H9 (cell line): ENCODE data around the gene HIKESHI. TPM values are rescaled to one million over a fixed set of nuclear protein-coding genes. Genes with fewer than 3 reads are reported as not detected.
A peak's percentile ranks its signal among the peaks of the same experiment; 100 is the strongest.

Experiments
- DNase-seq: peaks from one replicate; pipeline ENCODE4 v3.0.0-alpha.2; 2017
- H2AFZ ChIP-seq: one replicate; pipeline ENCODE4 v1.6.1; 2013; ENCODE audit warnings: mild to moderate bottlenecking, low read length, control low read depth, moderate library complexity
- H2AK5ac ChIP-seq: 2 replicates; pipeline ENCODE4 v1.6.1; 2013; ENCODE audit warnings: low read length, control low read depth, mixed read lengths; ENCODE audit not compliant: insufficient read length
- H2BK120ac ChIP-seq: one replicate; pipeline ENCODE4 v1.6.1; 2013; ENCODE audit warnings: low read depth, mild to moderate bottlenecking, low read length, control low read depth, inconsistent platforms; ENCODE audit not compliant: poor library complexity, severe bottlenecking
- H2BK12ac ChIP-seq: 2 replicates; pipeline ENCODE4 v1.6.1; 2013; ENCODE audit warnings: low read length, control low read depth, mixed read lengths, low read depth; ENCODE audit not compliant: insufficient read length
- H2BK15ac ChIP-seq: 2 replicates; pipeline ENCODE4 v1.6.1; 2013; ENCODE audit warnings: low read depth, low read length, control low read depth
- H2BK20ac ChIP-seq: one replicate; pipeline ENCODE4 v1.6.1; 2013; ENCODE audit warnings: low read depth, mild to moderate bottlenecking, low read length, control low read depth, inconsistent platforms; ENCODE audit not compliant: poor library complexity, severe bottlenecking
- H2BK5ac ChIP-seq: 2 replicates; pipeline ENCODE4 v1.6.1; 2013; ENCODE audit warnings: low read length, control low read depth, mixed read lengths; ENCODE audit not compliant: insufficient read length
- H3K14ac ChIP-seq: 2 replicates; pipeline ENCODE4 v1.6.1; 2013; ENCODE audit warnings: low read length, control low read depth; ENCODE audit not compliant: insufficient read depth
- H3K18ac ChIP-seq: 2 replicates; pipeline ENCODE4 v1.6.1; 2013; ENCODE audit warnings: low read depth, mild to moderate bottlenecking, mixed read lengths, low read length, control low read depth; ENCODE audit not compliant: insufficient read length
- H3K23ac ChIP-seq: 2 replicates; pipeline ENCODE4 v1.6.1; 2013; ENCODE audit warnings: low read length, control low read depth, mixed read lengths, low read depth; ENCODE audit not compliant: insufficient read length
- H3K23me2 ChIP-seq: 2 replicates; pipeline ENCODE4 v1.6.1; 2013; ENCODE audit warnings: low read depth, mild to moderate bottlenecking, mixed read lengths, low read length, control low read depth; ENCODE audit not compliant: insufficient read length, poor library complexity, severe bottlenecking
- H3K27ac ChIP-seq: 2 replicates; pipeline ENCODE4 v1.5.1; 2013; ENCODE audit warnings: low read length, control low read depth, mixed read lengths, low read depth; ENCODE audit not compliant: insufficient read length
- H3K27me3 ChIP-seq: 2 replicates; pipeline ENCODE4 v1.6.1; 2013; ENCODE audit warnings: low read length, control low read depth, inconsistent platforms; ENCODE audit not compliant: insufficient read depth
- H3K4ac ChIP-seq: 2 replicates; pipeline ENCODE4 v1.6.1; 2013; ENCODE audit warnings: low read depth, mild to moderate bottlenecking, control low read depth, inconsistent platforms, low read length, moderate library complexity
- H3K4me1 ChIP-seq: 2 replicates; pipeline ENCODE4 v1.6.1; 2013; ENCODE audit warnings: low read length, control low read depth, inconsistent platforms; ENCODE audit not compliant: insufficient read depth
- H3K4me2 ChIP-seq: 2 replicates; pipeline ENCODE4 v1.6.1; 2013; ENCODE audit warnings: low read length, control low read depth, mixed read lengths; ENCODE audit not compliant: insufficient read length, insufficient read depth
- H3K56ac ChIP-seq: 2 replicates; pipeline ENCODE4 v1.6.1; 2013; ENCODE audit warnings: low read depth, mild to moderate bottlenecking, mixed read lengths, low read length, control low read depth; ENCODE audit not compliant: insufficient read length
- H3K79me1 ChIP-seq: 2 replicates; pipeline ENCODE4 v1.6.1; 2013; ENCODE audit warnings: low read depth, mild to moderate bottlenecking, moderate library complexity, low read length, control low read depth, inconsistent platforms; ENCODE audit not compliant: insufficient read depth, poor library complexity, severe bottlenecking
- H3K79me2 ChIP-seq: 2 replicates; pipeline ENCODE4 v1.6.1; 2013; ENCODE audit warnings: low read length, control low read depth, inconsistent platforms; ENCODE audit not compliant: insufficient read depth
- H3K9ac ChIP-seq: 2 replicates; pipeline ENCODE4 v1.6.1; 2013; ENCODE audit warnings: low read length, control low read depth, mixed read lengths; ENCODE audit not compliant: insufficient read length; ENCODE audit errors: extremely low read depth
- H3K9me3 ChIP-seq: one replicate; pipeline ENCODE4 v1.6.1; 2013; ENCODE audit warnings: low read depth, low read length, inconsistent platforms; ENCODE audit not compliant: control insufficient read depth
- H3T11ph ChIP-seq: one replicate; pipeline ENCODE4 v1.6.1; 2013; ENCODE audit warnings: mild to moderate bottlenecking, low read length, control low read depth, inconsistent platforms
- H4K20me1 ChIP-seq: one replicate; pipeline ENCODE4 v1.6.1; 2013; ENCODE audit not compliant: control insufficient read depth, insufficient read length, insufficient read depth
- H4K5ac ChIP-seq: 2 replicates; pipeline ENCODE4 v1.6.1; 2013; ENCODE audit warnings: low read depth, mild to moderate bottlenecking, mixed read lengths, low read length, control low read depth; ENCODE audit not compliant: insufficient read length
- H4K8ac ChIP-seq: replicated peaks from 2 replicates; pipeline ENCODE4 v1.6.1; 2013; ENCODE audit warnings: low read length, control low read depth, mixed read lengths, low read depth; ENCODE audit not compliant: insufficient read length
- H4K91ac ChIP-seq: 2 replicates; pipeline ENCODE4 v1.6.1; 2013; ENCODE audit warnings: low read depth, mild to moderate bottlenecking, moderate library complexity, mixed read lengths, low read length, control low read depth; ENCODE audit not compliant: insufficient read length
- H3K27ac Mint-ChIP-seq, 3 experiments: 2 replicates in 2 of 3; 3 replicates in 1 of 3; pipeline ENCODE4 v1.8.0; 2020 to 2021; ENCODE audit warnings: mixed read lengths in 3 of 3, mild to moderate bottlenecking in 1 of 3, moderate library complexity in 1 of 3
- H3K27me3 Mint-ChIP-seq: 2 replicates; pipeline ENCODE4 v1.8.0; 2021; ENCODE audit warnings: low read depth, mild to moderate bottlenecking, moderate library complexity, mixed read lengths
- H3K36me3 Mint-ChIP-seq, 3 experiments: 2 replicates in 2 of 3; 3 replicates in 1 of 3; pipeline ENCODE4 v1.8.0; 2020 to 2021; ENCODE audit warnings: low read depth in 3 of 3, mixed read lengths in 3 of 3; ENCODE audit not compliant: insufficient read depth in 1 of 3
- H3K4me1 Mint-ChIP-seq, 2 experiments: 2 replicates each; pipeline ENCODE4 v1.8.0; 2020; ENCODE audit warnings: mixed read lengths in 2 of 2
- H3K4me3 Mint-ChIP-seq, 2 experiments: 2 replicates in 1 of 2; 3 replicates in 1 of 2; pipeline ENCODE4 v1.8.0; 2020 to 2021; ENCODE audit warnings: mild to moderate bottlenecking in 2 of 2, mixed read lengths in 2 of 2, moderate library complexity in 1 of 2
- H3K9me3 Mint-ChIP-seq, 2 experiments: 2 replicates in 1 of 2; 3 replicates in 1 of 2; pipeline ENCODE4 v1.8.0; 2020; ENCODE audit warnings: mild to moderate bottlenecking in 2 of 2, mixed read lengths in 2 of 2, moderate library complexity in 1 of 2
- WGBS: extraction: QIAGEN DNeasy Blood & Tissue Kit; methylation state at CpG from one replicate; pipeline ENCODE4 v1.1.7; 2013; ENCODE audit warnings: missing lambda C conversion rate, low lambda C conversion rate, mixed read lengths; ENCODE audit not compliant: insufficient read length; ENCODE audit errors: extremely low coverage; 5-methylcytosine and 5-hydroxymethylcytosine counted together
- total RNA-seq: library from RNA; stranded (reverse); gene quantifications from 2 replicates; pipeline ENCODE4 v1.2.1, GENCODE V29; 2021
- TF ChIP-seq, protein P1 (sequence below): fragments of 200-600 bp; sonication (generic); conservative IDR thresholded peaks from 3 replicates; pipeline ENCODE4 v1.8.0; 2021; ENCODE audit warnings: antibody characterized with exemption, mild to moderate bottlenecking

Gene HIKESHI
- total RNA-seq, 1 experiment from 2014 or later: 54.1 TPM

DNA sequence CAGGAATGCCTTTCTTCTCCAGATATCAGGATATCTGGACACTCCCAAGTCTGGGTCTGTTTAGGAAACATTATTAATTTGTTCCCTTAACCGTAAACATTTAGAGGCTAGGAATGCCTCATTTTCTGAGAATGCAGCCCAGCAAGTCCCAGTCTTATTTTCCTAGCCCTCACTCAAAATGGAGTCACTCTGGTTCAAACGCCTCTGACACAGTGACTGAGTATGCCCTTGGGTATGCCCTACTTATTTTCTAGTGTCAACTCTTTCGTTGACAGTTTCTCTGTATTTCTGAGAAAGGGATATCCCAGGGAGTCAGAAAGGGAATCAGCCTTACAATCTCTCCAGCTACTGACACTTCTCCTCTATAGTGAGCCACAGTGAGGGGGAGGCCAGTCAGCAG, 56.7 kb downstream of the HIKESHI start:
- Histone ChIP-seq H3K9ac (no peak overlapping the region), H3K79me2 (no peaks in the 10 kb centered on the region), H3K27ac (no peak overlapping the region), H3K14ac (no peak overlapping the region), H4K20me1 (no peaks in the 10 kb centered on the region), H2BK120ac (no peak overlapping the region), H3K9me3 (no peaks in the 10 kb centered on the region), H3K79me1 (no peaks in the 10 kb centered on the region), H3K4ac (no peak overlapping the region; the same call in 1 of the 2 replicates), H4K91ac (no peak overlapping the region), H2BK15ac (0 out of 2 replicates have a peak overlapping the region, but pooled peaks have one; percentile 37), H3K23ac (no peak overlapping the region), H4K8ac (no peak overlapping the region), H3K4me2 (no peak overlapping the region), H3K23me2 (no peaks in the 10 kb centered on the region), H2BK12ac (no peak overlapping the region), H2BK5ac (no peak overlapping the region), H3K27me3 (no peaks in the 10 kb centered on the region), H2AFZ (no peak overlapping the region), H3K18ac (no peak overlapping the region), H3K56ac (no peak overlapping the region), H2AK5ac (no peak overlapping the region), H2BK20ac (no peak overlapping the region), H3T11ph (no peak overlapping the region), H3K4me1 (peaks cover 3% of the 10 kb centered on the region; the same call in 1 of the 2 replicates), H4K5ac (no peak overlapping the region)
- H3K4me3 Mint-ChIP-seq: no peak overlapping the region
- H3K36me3 Mint-ChIP-seq: peaks cover 0 to 8% (median 0%) of the 10 kb centered on the region in 3 experiments; a peak in 3 of 7 replicates
- H3K9me3 Mint-ChIP-seq: peaks cover 2 to 3% of the 10 kb centered on the region in 2 experiments; a peak in 3 of 5 replicates
- TF ChIP-seq, protein P1, sequence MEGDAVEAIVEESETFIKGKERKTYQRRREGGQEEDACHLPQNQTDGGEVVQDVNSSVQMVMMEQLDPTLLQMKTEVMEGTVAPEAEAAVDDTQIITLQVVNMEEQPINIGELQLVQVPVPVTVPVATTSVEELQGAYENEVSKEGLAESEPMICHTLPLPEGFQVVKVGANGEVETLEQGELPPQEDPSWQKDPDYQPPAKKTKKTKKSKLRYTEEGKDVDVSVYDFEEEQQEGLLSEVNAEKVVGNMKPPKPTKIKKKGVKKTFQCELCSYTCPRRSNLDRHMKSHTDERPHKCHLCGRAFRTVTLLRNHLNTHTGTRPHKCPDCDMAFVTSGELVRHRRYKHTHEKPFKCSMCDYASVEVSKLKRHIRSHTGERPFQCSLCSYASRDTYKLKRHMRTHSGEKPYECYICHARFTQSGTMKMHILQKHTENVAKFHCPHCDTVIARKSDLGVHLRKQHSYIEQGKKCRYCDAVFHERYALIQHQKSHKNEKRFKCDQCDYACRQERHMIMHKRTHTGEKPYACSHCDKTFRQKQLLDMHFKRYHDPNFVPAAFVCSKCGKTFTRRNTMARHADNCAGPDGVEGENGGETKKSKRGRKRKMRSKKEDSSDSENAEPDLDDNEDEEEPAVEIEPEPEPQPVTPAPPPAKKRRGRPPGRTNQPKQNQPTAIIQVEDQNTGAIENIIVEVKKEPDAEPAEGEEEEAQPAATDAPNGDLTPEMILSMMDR: no peak
- WGBS: no CpG with 5 or more reads among the region's 3 CpGs
- H3K27ac Mint-ChIP-seq: no peak overlapping the region
- DNase-seq: no peak
- no peaks in the 10 kb centered on the region; the same call in 1 of the 2 replicates for H3K27me3 Mint-ChIP-seq
- H3K4me1 Mint-ChIP-seq: peaks cover 42 to 46% of the 10 kb centered on the region in 2 experiments
